ENCODE results near the gene MLXIP. TPM values are rescaled to one million over a fixed set of nuclear protein-coding genes. Genes with fewer than 3 reads are reported as not detected.

MLXIP gene
- total RNA-seq, 1 experiment from 2014 or later, result 32.4 TPM

DNA sequence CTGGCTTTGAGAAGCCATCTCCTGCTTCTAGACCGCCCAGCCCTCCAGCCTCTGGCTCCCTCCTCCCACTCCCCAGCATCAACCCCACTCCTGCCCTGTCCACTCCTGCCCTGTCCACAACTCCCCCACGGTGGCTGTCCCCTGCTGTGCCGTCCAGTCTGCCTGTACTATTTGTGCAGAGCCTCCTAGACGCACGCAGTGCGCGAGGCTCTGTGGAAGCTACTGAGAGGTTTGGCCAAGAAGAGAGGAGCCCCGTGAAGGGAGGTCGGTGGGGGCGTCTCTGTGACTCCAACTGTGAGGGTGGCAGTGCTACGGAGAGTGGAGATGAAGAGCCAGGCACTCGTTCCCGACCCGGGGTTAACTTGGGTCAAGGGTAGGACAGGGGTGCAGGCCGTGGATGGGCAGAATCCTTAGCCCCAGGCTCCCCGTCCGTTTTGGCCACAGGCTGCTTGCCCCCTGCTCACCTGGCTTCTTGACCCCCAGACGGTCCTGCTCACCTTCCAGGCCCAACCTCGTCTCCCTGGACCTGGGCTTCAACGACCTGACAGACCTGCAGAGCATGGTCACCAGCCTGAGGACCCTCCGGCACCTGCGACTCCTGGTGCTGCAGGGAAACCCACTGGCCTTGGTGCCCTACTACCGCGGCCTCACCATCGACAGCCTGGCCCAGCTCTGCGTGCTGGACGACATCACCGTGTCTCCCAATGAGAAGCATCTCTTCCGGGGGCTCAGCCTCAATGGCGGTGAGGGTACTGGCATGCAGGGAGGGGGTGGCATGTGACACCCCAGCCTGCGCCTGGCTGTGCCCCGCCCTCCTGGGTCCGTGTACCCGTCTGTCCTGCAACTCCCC lies 111.3 kb downstream of the MLXIP start:
- H2AFZ ChIP-seq (ENCODE audit: low read length), result no peak overlapping the region

More for the DNA sequence above, 111.3 kb downstream of the MLXIP start:
- no peak overlapping the region for H2BK20ac ChIP-seq (ENCODE audit: low read depth, low read length, poor library complexity, severe bottlenecking)
- H2BK120ac ChIP-seq (ENCODE audit: low read depth, low read length, poor library complexity, severe bottlenecking), result no peak overlapping the region
- no peaks in the 10 kb centered on the region for H3K79me2 ChIP-seq (ENCODE audit: insufficient read depth, low read length)
- H3K4me2 ChIP-seq (ENCODE audit: insufficient read depth, insufficient read length, low read length), result no peak overlapping the region
- H3K9ac ChIP-seq (ENCODE audit: extremely low read depth, insufficient read length, low read length), result no peak overlapping the region
- H4K5ac ChIP-seq (ENCODE audit: insufficient read length, low read depth, low read length), result no peak overlapping the region
- Mint-ChIP-seq H3K36me3 (ENCODE audit: insufficient read depth in 1 of 3, low read depth in 3 of 3) (no peaks in the 10 kb centered on the region; a peak in 1 of 7 replicates), H3K27me3 (ENCODE audit: low read depth) (peaks cover 8% of the 10 kb centered on the region), H3K9me3 (peaks cover 0 to 2% of the 10 kb centered on the region in 2 experiments; a peak in 2 of 5 replicates), H3K27ac (no peak overlapping the region), H3K4me3 (no peak overlapping the region; a peak in 1 of 5 replicates), H3K4me1 (peaks cover 0 to 6% of the 10 kb centered on the region in 2 experiments; a peak in 1 of 4 replicates)
- no peak overlapping the region for H2AK5ac ChIP-seq (ENCODE audit: insufficient read length, low read length)
- no peak overlapping the region for H3K23ac ChIP-seq (ENCODE audit: insufficient read length, low read depth, low read length)
- no peak overlapping the region for H3K14ac ChIP-seq (ENCODE audit: insufficient read depth, low read length)
- TF ChIP-seq, protein P1, sequence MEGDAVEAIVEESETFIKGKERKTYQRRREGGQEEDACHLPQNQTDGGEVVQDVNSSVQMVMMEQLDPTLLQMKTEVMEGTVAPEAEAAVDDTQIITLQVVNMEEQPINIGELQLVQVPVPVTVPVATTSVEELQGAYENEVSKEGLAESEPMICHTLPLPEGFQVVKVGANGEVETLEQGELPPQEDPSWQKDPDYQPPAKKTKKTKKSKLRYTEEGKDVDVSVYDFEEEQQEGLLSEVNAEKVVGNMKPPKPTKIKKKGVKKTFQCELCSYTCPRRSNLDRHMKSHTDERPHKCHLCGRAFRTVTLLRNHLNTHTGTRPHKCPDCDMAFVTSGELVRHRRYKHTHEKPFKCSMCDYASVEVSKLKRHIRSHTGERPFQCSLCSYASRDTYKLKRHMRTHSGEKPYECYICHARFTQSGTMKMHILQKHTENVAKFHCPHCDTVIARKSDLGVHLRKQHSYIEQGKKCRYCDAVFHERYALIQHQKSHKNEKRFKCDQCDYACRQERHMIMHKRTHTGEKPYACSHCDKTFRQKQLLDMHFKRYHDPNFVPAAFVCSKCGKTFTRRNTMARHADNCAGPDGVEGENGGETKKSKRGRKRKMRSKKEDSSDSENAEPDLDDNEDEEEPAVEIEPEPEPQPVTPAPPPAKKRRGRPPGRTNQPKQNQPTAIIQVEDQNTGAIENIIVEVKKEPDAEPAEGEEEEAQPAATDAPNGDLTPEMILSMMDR (conservative IDR thresholded peaks at IDR 0.05), result no peak
- no peak overlapping the region for H4K8ac ChIP-seq (replicated peaks; ENCODE audit: insufficient read length, low read depth, low read length)
- no peak overlapping the region for H4K91ac ChIP-seq (ENCODE audit: insufficient read length, low read depth, low read length)
- DNase-seq, result no peak
- peaks cover 3% of the 10 kb centered on the region for H4K20me1 ChIP-seq (ENCODE audit: control insufficient read depth, insufficient read depth, insufficient read length)
- no peaks in the 10 kb centered on the region for H3K9me3 ChIP-seq (ENCODE audit: control insufficient read depth, low read depth, low read length)
- no peaks in the 10 kb centered on the region for H3K79me1 ChIP-seq (ENCODE audit: insufficient read depth, low read depth, low read length, poor library complexity, severe bottlenecking)
- no peak overlapping the region for H3K56ac ChIP-seq (ENCODE audit: insufficient read length, low read depth, low read length)
- no peak overlapping the region for H3K4ac ChIP-seq (ENCODE audit: low read depth, low read length)
- no peak overlapping the region for H2BK12ac ChIP-seq (ENCODE audit: insufficient read length, low read depth, low read length)
- H3T11ph ChIP-seq (ENCODE audit: low read length), result no peak overlapping the region
- no peaks in the 10 kb centered on the region for H3K23me2 ChIP-seq (ENCODE audit: insufficient read length, low read depth, low read length, poor library complexity, severe bottlenecking)
- no peaks in the 10 kb centered on the region for H3K4me1 ChIP-seq (ENCODE audit: insufficient read depth, low read length)
- WGBS (ENCODE audit: extremely low coverage, insufficient read length, low lambda C conversion rate), result no CpG with 5 or more reads among the region's 34 CpGs
- H3K27ac ChIP-seq (ENCODE audit: insufficient read length, low read depth, low read length), result no peak overlapping the region
- H2BK15ac ChIP-seq (ENCODE audit: low read depth, low read length), result no peak overlapping the region
- no peaks in the 10 kb centered on the region for H3K27me3 ChIP-seq (ENCODE audit: insufficient read depth, low read length)
- H3K18ac ChIP-seq (ENCODE audit: insufficient read length, low read depth, low read length), result no peak overlapping the region
- no peak overlapping the region for H2BK5ac ChIP-seq (ENCODE audit: insufficient read length, low read length)

Data from H9 (cell line).